Measurements from ENCODE around the gene GOLT1A. TPM values are rescaled to one million over a fixed set of nuclear protein-coding genes. Genes with fewer than 3 reads are reported as not detected.

The GOLT1A gene
- polyA plus RNA-seq, 2 of the 4 experiments (the other 2 are of a cell fraction), result 1.8 to 6.4 TPM

DNA sequence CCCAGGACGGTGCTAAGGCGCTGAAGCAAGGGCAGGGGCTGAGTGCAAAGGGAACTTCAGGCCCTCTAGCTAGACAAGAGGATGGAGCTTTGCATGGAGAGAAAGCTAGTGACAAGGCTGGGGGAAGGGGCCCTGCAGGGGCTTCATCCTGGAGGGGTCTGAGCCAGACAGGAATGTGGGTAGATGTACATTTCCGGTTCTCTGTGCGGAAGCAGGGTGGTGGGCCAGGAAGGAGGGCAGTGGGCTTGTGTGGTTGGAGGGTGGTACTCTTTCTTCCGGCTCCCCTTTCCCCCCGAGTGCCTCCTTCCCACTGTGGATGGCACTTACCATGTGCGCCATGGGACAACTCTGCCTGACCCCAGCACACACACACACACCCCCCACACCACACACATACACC lies 19.0 kb downstream of the GOLT1A start:
- Histone ChIP-seq H3K4me3 (no peak overlapping the region), H3K4me1 (peaks cover 5% of the 10 kb centered on the region; the same call in 2 of the 3 replicates), H3K9me3 (no peaks in the 10 kb centered on the region), H3K4me2 (no peak overlapping the region), H3K27ac (no peak overlapping the region)
- TF ChIP-seq HOXB5 (CRISPR knock-in tag; IDR thresholded peaks at IDR 0.05) (no peak), MAX (IDR thresholded peaks at IDR 0.05) (no peak), SREBF2 (IDR thresholded peaks at IDR 0.05) (no peak), KDM1A (IDR thresholded peaks at IDR 0.05; ENCODE audit: low read depth) (no peak), TFCP2L1 (CRISPR knock-in tag; IDR thresholded peaks at IDR 0.05) (no peak), HES2 (IDR thresholded peaks at IDR 0.05) (no peak), BHLHE40 (IDR thresholded peaks at IDR 0.05; ENCODE audit: low read depth, low read length) (no peak), RFX5 (IDR thresholded peaks at IDR 0.05) (no peak), CBX8 (IDR thresholded peaks at IDR 0.05) (no peak), EHMT2 (IDR thresholded peaks at IDR 0.05; ENCODE audit: low read depth) (no peak), GATA3 (IDR thresholded peaks at IDR 0.05; ENCODE audit: borderline replicate concordance) (no peak), RAD21 (conservative IDR thresholded peaks at IDR 0.05 in 1 of 2, IDR thresholded peaks at IDR 0.05 in 1 of 2) (no peak), CBX2 (IDR thresholded peaks at IDR 0.05; ENCODE audit: borderline replicate concordance, low read depth) (no peak), NFE2L2 (conservative IDR thresholded peaks at IDR 0.05; ENCODE audit: low read length) (no peak), FOSB (CRISPR knock-in tag; IDR thresholded peaks at IDR 0.05) (no peak), JUN (IDR thresholded peaks at IDR 0.05) (no peak), CHD2 (IDR thresholded peaks at IDR 0.05; ENCODE audit: low read length, partially characterized antibody) (no peak), ZNF302 (CRISPR knock-in tag; IDR thresholded peaks at IDR 0.05) (no peak), CEBPB (IDR thresholded peaks at IDR 0.05) (no peak), REST (IDR thresholded peaks at IDR 0.05) (no peak)
- no peak for DNase-seq (ENCODE audit: low read depth in 1 of 2, low spot score in 1 of 2)
- ChIA-PET POLR2A (no interaction called here), CTCF (interaction anchor here (0.6 to 1.9 kb wide), 3 partner anchors 12 to 32 kb away, joined by 3 to 14 read pairs (median 3); no protein-coding TSS in a partner anchor)
- ATAC-seq, result no peak
- WGBS (ENCODE audit: missing lambda C conversion rate), result 83% methylated on average over 7 of the region's 7 CpGs
- FAIRE-seq, result no peak

DNA sequence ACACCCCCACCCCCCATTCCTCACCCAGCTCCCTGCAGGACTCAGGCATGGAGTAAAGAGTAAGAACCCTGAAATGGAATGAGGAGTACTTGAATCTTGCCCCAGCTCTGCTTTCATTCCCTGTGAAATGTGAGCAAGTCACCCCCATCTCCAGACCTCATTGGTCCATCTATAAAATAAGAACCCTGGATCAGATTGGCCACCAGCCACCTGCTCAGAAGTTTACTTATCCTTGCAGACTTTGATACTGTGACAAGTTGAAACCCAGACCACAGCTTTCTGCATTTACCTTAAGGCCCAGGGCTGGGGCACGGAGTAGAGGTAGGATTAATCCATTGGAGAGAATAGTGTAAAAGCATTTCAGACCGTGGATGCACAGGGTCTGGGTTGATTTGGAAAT lies 19.7 kb downstream of the GOLT1A start:
- ATAC-seq, result no peak
- Histone ChIP-seq H3K9me3 (no peaks in the 10 kb centered on the region), H3K27ac (no peak overlapping the region), H3K4me3 (no peak overlapping the region), H3K4me1 (peaks cover 5% of the 10 kb centered on the region; the same call in 2 of the 3 replicates), H3K4me2 (no peak overlapping the region)
- POLR2A ChIA-PET, result no interaction called here
- CTCF ChIA-PET, result interaction anchor here (0.6 to 1.9 kb wide), 5 partner anchors 10 to 253 kb away, joined by 3 to 14 read pairs (median 3); no protein-coding TSS in a partner anchor
- DNase-seq (ENCODE audit: low read depth in 1 of 2, low spot score in 1 of 2), result no peak
- TF ChIP-seq ZC3H11A (IDR thresholded peaks at IDR 0.05) (no peak), FOSL2 (IDR thresholded peaks at IDR 0.05) (no peak), FOSL2 (CRISPR knock-in tag; IDR thresholded peaks at IDR 0.05) (no peak), FOSB (CRISPR knock-in tag; IDR thresholded peaks at IDR 0.05) (no peak), MYC (IDR thresholded peaks at IDR 0.05; ENCODE audit: borderline replicate concordance, low read length) (no peak), CBX2 (IDR thresholded peaks at IDR 0.05; ENCODE audit: borderline replicate concordance, low read depth) (no peak), KDM1A (IDR thresholded peaks at IDR 0.05; ENCODE audit: low read depth) (no peak), CEBPB (IDR thresholded peaks at IDR 0.05) (no peak), RFX5 (IDR thresholded peaks at IDR 0.05) (no peak)
- 48% methylated on average over 2 of the region's 2 CpGs for WGBS (ENCODE audit: missing lambda C conversion rate)
- FAIRE-seq, result no peak

Data from A549 (cell line).